ENCODE data around the gene CNOT3. TPM values are rescaled to one million over a fixed set of nuclear protein-coding genes. Genes with fewer than 3 reads are reported as not detected.

The CNOT3 gene
- total and polyA plus RNA-seq, 2 of the 13 experiments (the other 11 are each of a cell fraction or from before 2014, with no cell fraction given) = 4.3 to 5.8 TPM

- no peaks in the 10 kb centered on the region for H4K20me1 ChIP-seq (ENCODE audit: insufficient read depth, low read length)
- intact Hi-C loops (cut with micrococcal nuclease; ENCODE audit: unreplicated experiment) = no loop called here
Measured at GRCh38 chr19:54099190-54099902, 38.2 kb upstream of the CNOT3 start.

More at GRCh38 chr19:54099190-54099902, 38.2 kb upstream of the CNOT3 start:
- Histone ChIP-seq H3K27ac (ENCODE audit: extremely low read length, insufficient read depth, low read length) (no peak overlapping the region), H3K4me3 (replicated peaks in 1 of 3; ENCODE audit: insufficient read depth in 1 of 3, low read depth in 2 of 3, low read length in 3 of 3) (no peak overlapping the region), H3K36me3 (replicated peaks in 1 of 2; ENCODE audit: control insufficient read depth in 1 of 2, insufficient read depth in 2 of 2, low read length in 2 of 2) (no peaks in the 10 kb centered on the region), H3K79me2 (ENCODE audit: insufficient read depth, low read length) (peaks cover 9% of the 10 kb centered on the region), H3K27me3 (ENCODE audit: control insufficient read depth in 1 of 2, insufficient read depth in 2 of 2, low read length in 2 of 2) (peaks cover 0 to 16% of the 10 kb centered on the region in 2 experiments; a peak in 1 of 5 replicates), H3K9ac (ENCODE audit: insufficient read depth, low read depth, low read length) (no peak overlapping the region), H2AFZ (ENCODE audit: low read length) (no peak overlapping the region), H3K4me1 (ENCODE audit: insufficient read depth, low read length) (peaks cover 27% of the 10 kb centered on the region), H3K4me2 (ENCODE audit: low read depth, low read length) (no peak overlapping the region), H3K9me3 (ENCODE audit: low read length) (no peaks in the 10 kb centered on the region)
- CTCF ChIA-PET (ENCODE audit: low intra/inter-chr PET ratio, low total read pairs) = no interaction called here
- no peak for ATAC-seq
- in situ Hi-C loops (cut with HindIII; ENCODE audit: extremely low pct_ligation_motif_present, low pct_unique_long_range_greater_than_20kb) = no loop called here
- TF ChIP-seq HNF4G (IDR thresholded peaks at IDR 0.05; ENCODE audit: borderline replicate concordance, low read depth, low read length) (no peak), HNF4G (CRISPR knock-in tag; IDR thresholded peaks at IDR 0.05; ENCODE audit: borderline replicate concordance, low read depth) (no peak), ZUFSP (CRISPR knock-in tag; IDR thresholded peaks at IDR 0.05; ENCODE audit: borderline replicate concordance) (no peak), DPF2 (CRISPR knock-in tag; IDR thresholded peaks at IDR 0.05; ENCODE audit: borderline replicate concordance, low read depth) (no peak), IRX3 (CRISPR knock-in tag; IDR thresholded peaks at IDR 0.05; ENCODE audit: borderline replicate concordance, low read depth) (no peak), ZNF3 (CRISPR knock-in tag; IDR thresholded peaks at IDR 0.05) (no peak), ZBTB43 (CRISPR knock-in tag; conservative IDR thresholded peaks at IDR 0.05) (no peak), ARNTL (CRISPR knock-in tag; IDR thresholded peaks at IDR 0.05) (no peak), ZNF557 (CRISPR knock-in tag; IDR thresholded peaks at IDR 0.05) (no peak), ZNF710 (CRISPR knock-in tag; IDR thresholded peaks at IDR 0.05; ENCODE audit: borderline replicate concordance) (no peak), MED8 (CRISPR knock-in tag; IDR thresholded peaks at IDR 0.05; ENCODE audit: insufficient replicate concordance) (no peak), ZNF891 (CRISPR knock-in tag; IDR thresholded peaks at IDR 0.05) (no peak), ARHGAP35 (CRISPR knock-in tag; IDR thresholded peaks at IDR 0.05; ENCODE audit: borderline replicate concordance) (no peak), CENPT (CRISPR knock-in tag; IDR thresholded peaks at IDR 0.05; ENCODE audit: low read depth) (no peak), ZNF841 (CRISPR knock-in tag; IDR thresholded peaks at IDR 0.05; ENCODE audit: borderline replicate concordance) (no peak), GLI4 (CRISPR knock-in tag; IDR thresholded peaks at IDR 0.05; ENCODE audit: borderline replicate concordance) (no peak), ZNF768 (CRISPR knock-in tag; IDR thresholded peaks at IDR 0.05) (no peak), IRF9 (CRISPR knock-in tag; IDR thresholded peaks at IDR 0.05; ENCODE audit: borderline replicate concordance) (no peak), ZKSCAN1 (IDR thresholded peaks at IDR 0.05; ENCODE audit: low read length) (no peak)
- 65% methylated on average over 12 of the region's 12 CpGs for WGBS (ENCODE audit: low lambda C conversion rate)
- BruUV-seq (replicated peaks) = no TSS peak
- POLR2A ChIA-PET = no interaction called here
- no peak for FAIRE-seq
- DNase-seq (ENCODE audit: low spot score) = no peak

Measured in HepG2 (cell line).